ENCODE data around the gene CLCN3. TPM values are rescaled to one million over a fixed set of nuclear protein-coding genes. Genes with fewer than 3 reads are reported as not detected.
A peak's percentile ranks its signal among the peaks of the same experiment; 100 is the strongest.

CLCN3 gene
- total RNA-seq, 4 donors from 2014 or later: 43.7 to 58.5 (median 51.7) TPM

DNA sequence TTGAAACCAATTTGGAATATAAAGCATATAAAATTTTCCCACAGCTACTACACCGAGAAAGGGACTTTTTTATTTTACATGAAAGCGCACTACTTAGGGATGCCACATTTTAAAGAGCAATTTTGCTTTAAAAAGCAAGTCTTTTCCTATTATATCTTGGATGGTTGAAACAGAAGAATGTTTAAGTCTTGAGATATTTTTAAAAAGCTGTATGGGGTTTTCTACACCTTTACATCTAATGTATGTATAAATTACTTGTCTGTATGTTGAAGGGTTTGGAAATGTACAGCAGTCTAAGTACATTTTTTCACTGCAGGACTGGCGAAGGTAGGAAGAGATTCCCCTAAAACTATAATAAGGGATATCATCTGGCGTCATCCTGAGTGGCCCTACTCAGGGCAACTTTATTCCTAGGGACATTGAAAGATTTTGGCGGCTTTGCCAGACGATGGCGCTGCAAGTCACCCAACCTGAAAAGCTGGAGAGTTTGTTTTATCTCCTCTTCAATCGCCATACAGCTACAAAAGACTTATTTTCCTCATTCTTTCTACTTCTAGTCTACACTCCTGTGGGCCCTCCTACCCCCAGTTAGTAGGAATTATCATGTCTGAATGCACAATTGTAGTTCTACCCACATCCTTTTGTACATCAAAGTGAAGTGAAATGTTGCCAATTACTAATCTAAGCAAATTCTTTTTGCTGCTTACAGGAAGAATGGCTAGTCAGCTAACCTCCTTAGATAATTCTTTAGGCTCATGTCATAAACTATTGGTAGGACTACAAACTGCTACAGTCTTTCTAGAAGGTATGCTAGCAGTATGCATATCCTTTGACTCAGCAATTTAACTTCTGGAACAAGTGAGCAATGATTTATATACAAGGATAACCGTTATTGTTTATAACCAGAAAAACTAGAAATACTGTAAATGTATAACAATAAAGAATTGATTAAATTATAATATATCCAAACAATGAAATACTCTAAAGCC lies 7.2 kb upstream of the CLCN3 start:
- TF ChIP-seq EP300 (IDR thresholded peaks at IDR 0.05): no peak
- TF ChIP-seq, protein P1, sequence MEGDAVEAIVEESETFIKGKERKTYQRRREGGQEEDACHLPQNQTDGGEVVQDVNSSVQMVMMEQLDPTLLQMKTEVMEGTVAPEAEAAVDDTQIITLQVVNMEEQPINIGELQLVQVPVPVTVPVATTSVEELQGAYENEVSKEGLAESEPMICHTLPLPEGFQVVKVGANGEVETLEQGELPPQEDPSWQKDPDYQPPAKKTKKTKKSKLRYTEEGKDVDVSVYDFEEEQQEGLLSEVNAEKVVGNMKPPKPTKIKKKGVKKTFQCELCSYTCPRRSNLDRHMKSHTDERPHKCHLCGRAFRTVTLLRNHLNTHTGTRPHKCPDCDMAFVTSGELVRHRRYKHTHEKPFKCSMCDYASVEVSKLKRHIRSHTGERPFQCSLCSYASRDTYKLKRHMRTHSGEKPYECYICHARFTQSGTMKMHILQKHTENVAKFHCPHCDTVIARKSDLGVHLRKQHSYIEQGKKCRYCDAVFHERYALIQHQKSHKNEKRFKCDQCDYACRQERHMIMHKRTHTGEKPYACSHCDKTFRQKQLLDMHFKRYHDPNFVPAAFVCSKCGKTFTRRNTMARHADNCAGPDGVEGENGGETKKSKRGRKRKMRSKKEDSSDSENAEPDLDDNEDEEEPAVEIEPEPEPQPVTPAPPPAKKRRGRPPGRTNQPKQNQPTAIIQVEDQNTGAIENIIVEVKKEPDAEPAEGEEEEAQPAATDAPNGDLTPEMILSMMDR (IDR thresholded peaks at IDR 0.05): peak; percentile 53 to 55
- H3K36me3 ChIP-seq: no peaks in the 10 kb centered on the region
- peak overlapping the region; percentile 73 for H3K4me3 ChIP-seq
- peak in 1 of 2 donors; percentile 78 for DNase-seq (ENCODE audit: low spot score in 2 of 2)
- 5% methylated on average over 9 of the region's 9 CpGs for WGBS
- no peaks in the 10 kb centered on the region for H3K27me3 ChIP-seq
- no peaks in the 10 kb centered on the region for H3K9me3 ChIP-seq
- peak overlapping the region; percentile 97 for H3K27ac ChIP-seq
- H3K4me1 ChIP-seq: peaks cover 20% of the 10 kb centered on the region

DNA sequence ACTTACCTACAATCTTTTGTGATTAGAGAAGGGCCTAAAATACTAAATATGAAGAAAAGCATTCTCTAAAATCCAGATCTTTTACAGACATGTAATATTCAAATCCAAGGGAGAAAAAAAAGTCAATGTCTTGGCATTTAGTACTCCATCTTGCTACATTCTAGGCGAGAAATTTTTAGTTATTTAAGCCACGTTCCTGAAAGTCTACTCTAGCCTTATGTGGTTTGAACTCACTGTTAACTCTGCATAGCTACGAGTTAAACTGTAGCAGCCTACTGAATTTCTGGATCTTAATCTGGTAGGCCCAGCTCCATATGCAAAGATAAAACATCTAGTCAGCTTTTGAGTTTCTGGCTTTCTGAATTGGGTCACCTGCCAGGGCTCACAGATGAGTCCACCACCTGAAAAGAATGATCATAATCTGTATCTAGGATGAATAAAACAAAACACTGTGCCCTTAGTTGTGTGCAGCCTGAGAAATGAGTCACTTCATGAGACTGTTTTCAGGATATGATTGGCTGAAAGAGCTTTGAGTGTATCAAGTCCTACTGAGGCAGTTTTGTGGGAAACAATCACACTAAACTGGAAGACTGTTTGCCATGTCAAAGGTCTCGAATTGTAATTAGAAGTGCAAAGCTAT lies 4.8 kb upstream of the CLCN3 start:
- no peak overlapping the region for H3K4me3 ChIP-seq
- no peaks in the 10 kb centered on the region for H3K9me3 ChIP-seq
- no peak for DNase-seq (ENCODE audit: low spot score in 2 of 2)
- H3K27me3 ChIP-seq: no peaks in the 10 kb centered on the region
- TF ChIP-seq EP300 (IDR thresholded peaks at IDR 0.05) (no peak), POLR2A (IDR thresholded peaks at IDR 0.05) (no peak)
- TF ChIP-seq, protein P1 (IDR thresholded peaks at IDR 0.05): no peak
- H3K4me1 ChIP-seq: peaks cover 31% of the 10 kb centered on the region
- 69% methylated on average over 4 of the region's 4 CpGs for WGBS
- H3K27ac ChIP-seq: no peak overlapping the region
- no peaks in the 10 kb centered on the region for H3K36me3 ChIP-seq

DNA sequence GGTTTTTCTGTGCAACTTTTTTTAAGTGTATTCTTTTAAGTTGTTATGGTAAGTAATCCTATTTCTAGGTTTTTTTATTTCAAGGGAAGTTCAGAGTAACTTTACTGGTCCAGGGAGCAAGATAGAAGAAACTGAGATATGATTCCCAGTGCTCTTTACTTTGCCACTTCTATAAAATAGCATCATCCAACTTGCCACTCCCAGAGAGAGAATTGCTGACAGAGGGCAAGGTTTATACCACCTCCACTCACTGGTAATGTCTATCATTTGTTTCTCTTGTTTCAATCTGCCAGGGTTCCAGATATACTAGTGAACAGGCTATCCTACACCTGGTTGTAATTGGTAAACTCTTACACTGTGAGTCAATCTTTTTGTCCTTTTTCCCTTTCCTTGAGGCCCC lies 3.5 kb upstream of the CLCN3 start:
- Histone ChIP-seq H3K9me3 (no peaks in the 10 kb centered on the region), H3K4me1 (peaks cover 30% of the 10 kb centered on the region), H3K27ac (no peak overlapping the region), H3K36me3 (no peaks in the 10 kb centered on the region), H3K27me3 (no peaks in the 10 kb centered on the region), H3K4me3 (no peak overlapping the region)
- TF ChIP-seq POLR2AphosphoS5 (IDR thresholded peaks at IDR 0.05) (no peak), EP300 (IDR thresholded peaks at IDR 0.05) (no peak), POLR2A (IDR thresholded peaks at IDR 0.05) (no peak)
- TF ChIP-seq, protein P1 (IDR thresholded peaks at IDR 0.05): no peak
- no peak for DNase-seq (ENCODE audit: low spot score in 2 of 2)

DNA sequence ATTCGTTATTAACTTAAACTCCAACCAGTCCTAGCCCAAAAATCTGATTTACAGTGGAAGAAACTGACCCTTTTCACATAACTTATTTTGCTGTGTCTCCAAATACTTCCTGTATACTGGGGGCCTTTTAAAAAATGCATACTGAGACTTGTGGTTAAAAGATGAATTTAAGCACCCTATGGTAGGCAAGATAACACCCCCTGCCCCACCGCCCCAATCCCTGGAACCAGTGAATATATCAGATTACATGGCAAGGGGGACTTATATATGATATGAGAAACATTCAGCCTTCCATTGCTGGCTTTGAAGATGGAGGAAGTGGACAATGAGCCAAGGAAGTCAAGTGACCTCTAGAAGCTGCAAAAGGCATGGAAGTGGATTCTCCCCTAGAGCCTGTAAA lies 3.1 kb upstream of the CLCN3 start:
- H3K4me3 ChIP-seq: no peak overlapping the region
- H3K9me3 ChIP-seq: no peaks in the 10 kb centered on the region
- H3K36me3 ChIP-seq: no peaks in the 10 kb centered on the region
- H3K27me3 ChIP-seq: no peaks in the 10 kb centered on the region
- TF ChIP-seq POLR2A (IDR thresholded peaks at IDR 0.05): no peak
- TF ChIP-seq, protein P1 (IDR thresholded peaks at IDR 0.05): no peak
- no peak for TF ChIP-seq POLR2AphosphoS5 (IDR thresholded peaks at IDR 0.05)
- no peak for TF ChIP-seq EP300 (IDR thresholded peaks at IDR 0.05)
- peaks cover 35% of the 10 kb centered on the region for H3K4me1 ChIP-seq
- no peak for DNase-seq (ENCODE audit: low spot score in 2 of 2)
- WGBS: 83% methylated on average over 2 of the region's 2 CpGs
- no peak overlapping the region for H3K27ac ChIP-seq

DNA sequence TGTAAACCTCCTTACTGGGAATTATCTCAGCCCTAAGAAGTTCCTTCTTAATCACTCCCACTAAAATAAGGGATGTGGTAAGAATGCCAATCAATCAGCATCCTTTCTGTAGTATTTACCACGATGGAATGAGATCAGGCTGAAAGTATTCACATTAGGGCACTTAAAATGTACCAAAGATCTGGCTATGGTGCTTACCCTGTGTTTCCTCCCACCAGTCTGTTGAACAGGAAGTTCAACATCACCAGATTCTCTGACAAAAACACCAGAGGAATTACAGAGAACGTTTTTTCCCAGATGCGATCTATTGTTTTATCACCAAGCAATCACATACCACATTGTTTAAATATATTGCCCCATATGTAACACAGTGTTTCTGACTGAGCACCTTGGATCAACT lies 2.1 kb upstream of the CLCN3 start:
- no peaks in the 10 kb centered on the region for H3K9me3 ChIP-seq
- H3K4me1 ChIP-seq: peaks cover 37% of the 10 kb centered on the region
- no peak overlapping the region for H3K4me3 ChIP-seq
- H3K27ac ChIP-seq: no peak overlapping the region
- TF ChIP-seq POLR2AphosphoS5 (IDR thresholded peaks at IDR 0.05): no peak
- TF ChIP-seq EP300 (IDR thresholded peaks at IDR 0.05): no peak
- TF ChIP-seq, protein P1 (IDR thresholded peaks at IDR 0.05): no peak
- TF ChIP-seq POLR2A (IDR thresholded peaks at IDR 0.05): no peak
- H3K36me3 ChIP-seq: no peaks in the 10 kb centered on the region
- 43% methylated on average over 3 of the region's 3 CpGs for WGBS
- no peaks in the 10 kb centered on the region for H3K27me3 ChIP-seq
- DNase-seq (ENCODE audit: low spot score in 2 of 2): no peak
